OCI-LY3 (cell line): ENCODE data around the gene RGS6.

Experiments
- CTCF ChIP-seq: fragments of 200-600, 300-600 bp; sonication (generic); IDR thresholded peaks from 2 replicates; pipeline ENCODE4 v1.5.1; 2014; ENCODE audit warnings: antibody characterized with exemption, low read length, low read depth
- EZH2phosphoT487 ChIP-seq: fragments of 200-600 bp; shearing (Covaris generic); IDR thresholded peaks from 2 replicates; pipeline ENCODE4 v1.6.1; 2018; ENCODE audit warnings: antibody characterized with exemption, mixed run types, low read depth

- TF ChIP-seq CTCF (no peak), EZH2phosphoT487 (no peak)
Observed at GRCh38 chr14:72532686-72533454, 600.6 kb downstream of the RGS6 start.
